NK-92 (cell line): ENCODE data around the gene MTMR3.
"Not testable (repeated sequence)": the region's sequence is repeated elsewhere in the genome, so short reads cannot be mapped to it uniquely, and the experiment has no call there.

Source experiments
- DNase-seq: peaks from one replicate; lab custom pipeline; 2025; ENCODE audit not compliant: unreplicated experiment; lab: John Stamatoyannopoulos, UW

The MTMR3 gene

GRCh38 chr22:29956680-29957079, 73.7 kb downstream of the MTMR3 start:
- DNase-seq, result no peak

DNA sequence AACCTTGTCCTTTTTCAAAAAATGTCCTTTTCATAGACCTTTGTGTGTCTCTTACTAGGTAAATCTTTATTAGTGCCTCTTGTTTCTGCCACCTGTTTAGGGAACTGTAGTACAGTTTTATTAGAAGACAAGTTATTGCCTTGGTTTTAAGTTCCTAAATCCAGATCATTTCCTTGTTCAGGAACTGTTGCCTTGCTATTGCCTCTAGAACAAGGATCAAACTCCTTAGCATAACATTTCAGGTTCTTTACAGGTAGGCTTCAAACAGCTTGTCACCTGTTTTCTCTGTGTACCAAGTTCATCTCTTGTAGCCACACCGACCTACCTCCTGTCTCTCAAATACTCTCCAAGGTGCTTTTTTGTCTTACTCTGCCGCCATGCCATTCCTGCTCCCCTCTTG, 75.2 kb downstream of the MTMR3 start:
- DNase-seq, result no peak

DNA sequence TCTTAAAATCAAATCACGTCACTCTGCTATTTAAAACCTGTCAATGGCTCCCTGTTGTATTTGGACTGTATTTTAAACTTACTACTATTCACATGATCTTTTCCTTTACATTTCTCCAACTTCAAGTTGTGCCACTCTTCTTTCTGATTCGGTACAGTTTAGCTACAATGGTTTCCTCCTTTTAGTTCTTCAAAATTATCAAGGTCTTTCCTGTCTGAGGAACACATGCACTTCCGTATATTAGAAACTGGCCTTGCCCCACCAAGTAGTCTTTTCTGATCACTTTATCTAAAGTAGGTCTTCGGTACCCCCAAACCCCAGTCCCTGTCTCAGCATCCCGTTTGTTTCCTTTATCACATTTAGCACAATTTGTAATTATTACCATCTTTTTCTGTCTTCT, 81.8 kb downstream of the MTMR3 start:
- DNase-seq, result no peak

- DNase-seq, result no peak
These were observed 84.5 kb downstream of the MTMR3 start for GRCh38 chr22:29967461-29967860.

GRCh38 chr22:29971607-29972006, 88.6 kb downstream of the MTMR3 start:
- DNase-seq, result no peak

GRCh38 chr22:29972121-29972520, 89.1 kb downstream of the MTMR3 start:
- no peak for DNase-seq

- DNase-seq, result no peak
These were observed 90.3 kb downstream of the MTMR3 start for GRCh38 chr22:29973269-29973668.

DNA sequence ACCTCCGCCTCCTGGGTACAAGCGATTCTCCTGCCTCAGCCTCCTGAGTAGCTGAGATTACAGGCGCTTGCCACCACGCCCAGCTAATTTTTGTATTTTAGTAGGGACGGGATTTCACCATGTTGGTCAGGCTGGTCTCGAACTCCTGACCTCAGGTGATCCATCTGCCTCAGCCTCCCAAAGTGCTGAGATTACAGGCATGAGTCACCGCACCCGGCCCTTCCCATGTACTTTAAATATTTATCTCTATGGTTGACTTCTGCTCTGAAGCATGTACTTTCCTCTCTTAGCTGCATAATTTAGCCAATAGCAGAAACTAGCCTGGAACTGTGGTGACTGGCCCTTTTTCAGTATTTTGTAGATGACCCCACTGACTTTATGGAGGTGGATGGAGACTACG, 90.7 kb downstream of the MTMR3 start:
- DNase-seq, result not testable (repeated sequence)

- no peak for DNase-seq
These were observed 92.5 kb downstream of the MTMR3 start for GRCh38 chr22:29975494-29975893.

DNA sequence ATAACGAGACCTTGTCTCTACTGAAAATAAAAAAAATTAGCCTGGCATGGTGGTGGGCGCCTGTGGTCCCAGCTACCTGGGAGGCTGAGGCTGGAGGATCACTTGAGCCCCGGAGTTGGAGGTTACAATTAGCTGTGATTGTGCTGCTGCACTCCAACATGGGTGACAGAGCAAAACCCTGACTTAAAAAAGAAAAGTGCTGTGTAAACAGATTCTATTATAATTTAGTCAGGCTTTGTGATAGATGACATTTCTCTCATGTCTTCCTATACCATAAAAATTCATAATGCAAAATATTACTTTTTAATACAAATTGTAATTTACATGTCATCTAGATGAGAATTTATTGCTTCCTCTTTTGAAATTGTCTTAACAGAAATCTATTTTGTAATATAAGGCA, 94.1 kb downstream of the MTMR3 start:
- no peak for DNase-seq

GRCh38 chr22:29979777-29980321, 96.9 kb downstream of the MTMR3 start:
- DNase-seq, result no peak

DNA sequence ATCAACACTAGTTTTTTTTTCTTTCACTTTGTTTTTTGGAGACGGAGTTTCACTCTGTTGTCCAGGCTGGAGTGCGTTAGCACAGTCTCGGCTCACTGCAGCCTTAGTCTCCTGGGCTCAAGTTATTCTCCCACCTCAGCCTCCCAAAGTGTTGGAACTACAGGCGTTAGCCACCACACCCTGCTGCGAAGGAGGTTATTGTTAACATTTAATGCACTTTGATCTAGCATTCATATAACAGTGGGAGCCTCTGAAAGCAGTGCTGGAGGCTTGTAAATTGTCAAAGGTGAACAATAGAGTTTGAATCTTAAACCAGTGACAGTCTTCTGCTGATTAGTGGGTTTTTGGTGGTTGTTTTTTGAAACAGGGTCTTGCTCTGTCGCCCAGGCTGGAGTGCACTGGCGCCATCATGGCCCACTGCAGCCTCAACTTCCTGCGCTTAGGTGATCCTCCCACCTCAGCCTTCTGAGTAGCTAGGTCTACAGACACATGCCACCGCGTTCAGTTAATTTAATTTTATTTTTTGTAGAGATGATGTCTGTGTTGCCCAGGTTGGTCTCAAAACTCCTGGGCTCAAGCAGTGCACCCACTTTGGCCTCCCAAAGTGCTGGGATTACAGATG, 100.4 kb downstream of the MTMR3 start:
- DNase-seq, result no peak

DNA sequence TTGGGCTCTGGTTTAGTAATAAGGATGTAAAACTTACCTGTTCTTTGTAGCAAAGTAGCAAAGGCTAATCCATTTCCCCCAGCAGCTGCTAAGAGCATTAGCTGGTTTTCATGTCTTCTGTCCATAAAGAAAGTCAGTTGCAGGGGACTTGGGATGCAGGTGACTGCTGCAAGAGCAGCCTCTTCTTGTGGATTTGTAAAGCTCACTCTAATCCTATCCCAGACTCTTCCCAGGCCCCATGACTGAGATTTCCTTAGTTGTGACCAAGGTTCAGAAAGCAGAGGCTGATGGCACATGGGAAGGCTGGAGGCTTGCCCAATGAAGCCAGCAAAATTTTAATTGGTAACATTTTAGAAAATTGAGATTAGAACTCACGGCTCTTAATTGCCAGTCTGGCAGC, 102.9 kb downstream of the MTMR3 start:
- no peak for DNase-seq

GRCh38 chr22:29987137-29987536, 104.2 kb downstream of the MTMR3 start:
- DNase-seq, result no peak

- DNase-seq, result no peak
These were observed 105.7 kb downstream of the MTMR3 start for GRCh38 chr22:29988719-29989118.

- no peak for DNase-seq
These were observed 106.5 kb downstream of the MTMR3 start for GRCh38 chr22:29989446-29989845.

DNA sequence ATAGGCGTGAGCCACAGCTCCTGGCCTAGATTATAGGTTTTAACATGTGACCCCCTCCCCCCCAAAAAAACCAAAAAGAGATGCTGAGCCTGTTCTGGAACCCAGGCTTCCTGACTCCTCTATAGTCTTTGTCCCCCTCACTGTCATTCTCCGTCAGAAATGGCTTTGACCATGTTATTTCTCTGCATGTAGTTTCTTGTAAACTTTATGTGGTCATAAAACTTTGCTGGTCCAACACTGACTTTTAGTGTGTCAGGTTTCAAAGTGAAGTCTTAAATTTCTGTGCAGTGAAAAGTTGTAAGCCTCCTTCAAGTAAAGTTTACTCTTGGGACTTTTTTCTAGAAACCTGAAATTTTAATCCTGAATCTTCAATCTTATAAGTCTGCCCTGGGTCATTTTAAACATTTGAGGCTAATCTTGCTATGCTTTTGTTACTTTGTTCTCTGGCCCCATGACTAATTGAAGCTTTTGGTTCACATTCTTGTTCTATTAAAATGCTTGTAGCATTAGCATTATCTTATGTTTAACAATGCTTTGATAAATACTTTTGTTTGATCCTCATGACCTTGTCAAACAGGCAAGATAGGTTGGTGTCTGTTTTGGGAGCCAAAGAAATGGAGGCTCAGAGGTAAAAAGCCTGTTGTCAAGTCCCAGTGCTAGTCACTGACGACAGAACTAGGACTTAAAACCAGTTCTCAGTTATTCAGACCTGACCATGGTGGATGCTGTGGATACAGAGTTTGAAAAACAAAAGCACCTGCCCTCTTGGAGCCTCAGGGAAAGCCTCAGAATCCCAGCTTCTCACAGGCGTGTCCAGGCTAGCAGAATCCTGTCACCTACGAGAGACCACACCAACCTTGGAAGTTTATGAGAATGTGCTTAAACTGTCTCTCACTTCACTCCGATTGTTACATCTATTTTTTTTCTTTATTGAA, 109.6 kb downstream of the MTMR3 start:
- DNase-seq, result no peak

DNA sequence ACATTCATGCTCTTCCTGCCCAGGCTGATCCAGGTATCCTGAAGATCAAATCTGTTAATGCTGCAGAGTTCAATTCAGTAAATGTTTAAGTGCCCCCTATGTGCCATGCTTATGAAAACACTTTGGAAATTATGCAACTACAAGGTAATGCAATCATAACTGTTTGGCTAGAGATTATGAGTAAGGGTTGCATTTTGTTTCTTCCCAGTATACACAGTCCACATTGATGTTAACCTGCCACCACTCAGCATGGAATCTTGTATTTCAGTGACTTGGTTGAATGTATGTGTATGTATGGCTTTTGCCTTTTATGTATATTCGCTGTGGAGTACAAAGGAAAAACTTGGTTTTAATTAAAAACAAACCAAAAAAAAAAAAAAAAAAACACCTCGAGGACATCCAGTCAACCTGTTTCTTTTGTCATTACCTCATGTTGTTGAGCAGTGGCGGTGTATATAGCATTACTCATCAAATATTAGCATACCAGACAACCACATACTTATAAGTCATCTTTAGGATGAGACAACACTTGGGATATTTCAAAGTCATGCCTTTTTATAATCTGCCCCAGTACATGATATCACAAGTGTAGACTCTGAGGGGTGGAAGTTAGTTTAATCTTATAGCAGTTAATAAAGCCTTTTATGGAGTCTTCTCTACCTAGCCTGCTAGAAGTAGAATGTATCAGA, 111.2 kb downstream of the MTMR3 start:
- DNase-seq, result no peak

DNA sequence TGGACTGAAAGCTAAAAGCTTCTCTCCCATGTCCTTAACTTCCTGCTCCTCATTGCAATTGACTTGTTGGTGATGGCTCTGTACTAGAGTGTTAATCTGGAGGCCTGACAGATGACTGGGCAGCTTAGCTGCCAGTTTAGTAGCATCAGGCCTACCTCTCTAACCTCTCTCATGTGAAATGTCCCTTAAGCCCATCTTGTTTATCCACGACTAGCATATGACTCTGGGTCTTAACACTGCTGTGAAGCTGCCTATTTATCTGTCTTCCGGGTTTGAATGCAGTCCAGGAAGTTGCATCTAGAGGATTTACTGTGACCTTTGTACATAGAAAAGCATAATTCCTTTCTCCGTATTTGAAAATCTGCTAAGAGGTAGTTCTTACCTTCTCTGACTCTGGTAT, 112.0 kb downstream of the MTMR3 start:
- no peak for DNase-seq

DNA sequence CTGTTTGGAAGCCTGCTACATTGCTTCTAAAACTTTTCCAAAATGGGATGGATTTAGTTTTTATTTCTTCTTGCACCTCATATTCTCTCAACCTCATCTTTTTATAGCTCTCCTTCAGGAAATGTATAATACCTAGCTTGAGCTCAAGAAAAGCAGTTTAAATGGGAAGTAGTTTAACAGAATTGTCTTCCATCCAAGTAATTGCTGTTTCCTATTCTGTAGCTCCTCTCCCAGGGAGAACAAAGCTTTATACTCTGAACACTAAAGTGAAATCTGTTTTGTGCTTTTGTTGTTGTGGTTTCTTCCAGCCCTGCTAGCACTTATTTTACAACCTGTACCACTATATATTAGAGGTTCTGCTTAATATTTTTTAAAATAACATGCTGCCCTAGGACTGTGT, 114.1 kb downstream of the MTMR3 start:
- no peak for DNase-seq

GRCh38 chr22:29997516-29997915, 114.5 kb downstream of the MTMR3 start:
- DNase-seq, result no peak
